ENCODE data around the gene CPN2. TPM values are rescaled to one million over a fixed set of nuclear protein-coding genes. Genes with fewer than 3 reads are reported as not detected.

Gene CPN2
- polyA plus RNA-seq, 6 donors from 2014 or later: not detected

DNA sequence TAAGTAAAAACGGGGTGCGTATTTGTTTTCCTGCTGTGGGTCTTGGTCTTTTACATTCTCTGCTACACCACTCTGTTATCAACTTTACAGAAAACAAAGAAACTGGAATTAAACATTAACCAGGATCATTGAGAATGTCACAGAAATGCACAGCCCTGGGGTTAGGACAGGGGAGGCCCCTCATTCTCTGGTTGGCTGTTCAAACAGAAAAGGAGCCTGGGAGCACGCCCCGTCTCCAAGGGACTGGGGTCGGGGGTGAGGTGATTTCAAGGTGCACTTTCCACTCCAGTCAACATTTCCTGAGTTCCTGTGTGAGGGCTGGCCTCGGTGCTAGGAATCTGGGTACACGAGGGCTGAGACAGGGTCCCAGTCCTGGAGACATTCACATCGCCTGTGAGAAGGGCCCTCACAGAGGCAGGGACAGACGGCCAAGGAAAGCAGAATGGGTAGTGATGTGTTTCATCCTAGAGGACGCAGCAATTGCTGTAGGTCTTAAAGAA lies 30.3 kb downstream of the CPN2 start:
- ATAC-seq (ENCODE audit: low read depth in 2 of 2) (no peak), DNase-seq (no peak)
- Mint-ChIP-seq H3K36me3 (peaks cover 13 to 14% of the 10 kb centered on the region in 2 donors), H3K4me1 (peaks cover 0 to 10% (median 6%) of the 10 kb centered on the region in 3 donors), H3K27ac (no peak overlapping the region), H3K4me3 (no peak overlapping the region), H3K9me3 (peaks cover 5 to 25% (median 15%) of the 10 kb centered on the region in 7 donors), H3K27me3 (peaks cover 28 to 65% (median 44%) of the 10 kb centered on the region in 3 donors)

DNA sequence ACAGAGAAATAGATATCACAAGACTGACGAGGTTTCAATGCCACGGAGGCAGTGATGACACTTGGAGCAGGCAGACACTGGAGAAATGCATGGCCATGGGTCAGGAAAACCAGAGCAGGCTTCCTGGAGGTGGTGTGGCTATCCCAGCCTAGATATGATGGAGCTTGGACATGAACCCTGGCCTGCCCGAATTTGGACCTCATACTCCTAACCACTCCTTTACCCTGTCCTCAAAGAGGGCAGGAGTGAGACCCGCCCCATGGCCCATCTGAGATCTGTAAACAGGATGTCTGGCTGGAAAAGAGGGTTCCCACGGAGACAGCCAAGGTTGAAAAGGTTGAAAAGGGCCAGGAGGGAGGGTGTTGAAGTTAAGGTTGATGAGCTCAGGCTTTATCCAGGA lies 31.0 kb downstream of the CPN2 start:
- Mint-ChIP-seq H3K4me3 (no peak overlapping the region), H3K9me3 (peaks cover 5 to 25% (median 15%) of the 10 kb centered on the region in 7 donors), H3K27ac (peak overlapping the region in 2 of 6 donors; percentile 49 to 89), H3K27me3 (peaks cover 31 to 68% (median 48%) of the 10 kb centered on the region in 3 donors), H3K4me1 (peaks cover 3 to 14% (median 11%) of the 10 kb centered on the region in 3 donors), H3K36me3 (peaks cover 13 to 14% of the 10 kb centered on the region in 2 donors)
- no peak for ATAC-seq (ENCODE audit: low read depth in 2 of 2)
- no peak for DNase-seq

DNA sequence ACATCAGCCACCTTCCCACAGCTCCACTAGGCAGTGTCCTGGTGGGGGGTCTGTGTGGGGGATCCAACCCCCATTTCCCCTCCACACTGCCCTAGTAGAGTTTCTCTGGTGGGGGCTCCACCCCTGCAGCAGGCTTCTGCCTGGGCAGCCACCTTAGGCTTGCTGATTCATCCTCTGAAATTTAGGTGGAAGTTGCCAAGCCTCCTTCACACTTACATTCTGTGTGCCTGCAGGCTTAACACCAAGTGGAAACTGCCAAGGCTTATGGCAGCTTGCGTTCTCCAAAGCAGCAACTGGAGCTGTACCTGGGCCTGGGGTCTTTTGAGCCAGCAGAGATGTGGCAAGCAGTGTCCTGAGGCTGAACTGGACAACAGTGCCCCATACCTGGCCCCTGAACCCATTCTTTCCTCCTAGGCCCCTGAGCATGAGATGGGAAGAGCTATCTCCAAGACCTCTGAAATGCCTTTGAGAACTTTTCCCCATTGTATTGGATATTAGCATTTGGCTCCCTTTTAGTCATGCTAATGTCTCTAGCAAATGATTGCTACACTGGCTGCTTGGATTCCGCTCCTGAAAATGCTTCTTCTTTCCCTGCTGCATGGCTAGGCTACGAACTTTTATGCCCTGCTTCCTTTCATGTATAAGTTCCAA lies 32.5 kb downstream of the CPN2 start:
- ATAC-seq (ENCODE audit: low read depth in 2 of 2): no peak
- peaks cover 13 to 14% of the 10 kb centered on the region in 2 donors for H3K36me3 Mint-ChIP-seq
- no peak overlapping the region for H3K27ac Mint-ChIP-seq

DNA sequence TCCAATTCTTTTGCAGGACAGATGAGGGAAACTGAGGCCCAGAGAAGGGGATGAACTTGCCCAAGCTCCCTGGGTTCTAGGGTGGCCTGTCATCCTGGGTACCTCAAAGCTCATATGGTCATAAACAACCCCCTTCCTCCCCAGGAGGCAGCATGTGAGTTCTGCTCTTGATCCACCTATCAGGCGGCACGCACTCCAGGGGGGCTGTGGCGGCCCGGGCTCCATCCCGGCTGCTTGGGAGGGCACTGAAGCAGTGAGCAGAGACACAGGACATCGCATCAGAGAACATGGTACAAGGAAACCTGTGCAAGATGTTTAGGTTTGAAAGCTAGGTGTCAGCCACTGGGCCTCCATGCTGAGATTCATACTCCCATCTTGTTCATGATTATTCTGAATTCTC lies 34.2 kb downstream of the CPN2 start:
- Mint-ChIP-seq H3K9me3 (peaks cover 5 to 25% (median 15%) of the 10 kb centered on the region in 7 donors), H3K4me3 (no peak overlapping the region), H3K36me3 (peaks cover 13 to 14% of the 10 kb centered on the region in 2 donors), H3K27ac (no peak overlapping the region), H3K27me3 (peaks cover 50 to 90% (median 66%) of the 10 kb centered on the region in 3 donors), H3K4me1 (peaks cover 11 to 31% (median 30%) of the 10 kb centered on the region in 3 donors)
- no peak for DNase-seq
- ATAC-seq (ENCODE audit: low read depth in 2 of 2): no peak

More for the DNA sequence above, 32.5 kb downstream of the CPN2 start:
- Mint-ChIP-seq H3K9me3 (peaks cover 5 to 25% (median 15%) of the 10 kb centered on the region in 7 donors), H3K4me1 (peaks cover 5 to 17% (median 16%) of the 10 kb centered on the region in 3 donors), H3K4me3 (no peak overlapping the region), H3K27me3 (peaks cover 37 to 82% (median 55%) of the 10 kb centered on the region in 3 donors)
- no peak for DNase-seq

DNA sequence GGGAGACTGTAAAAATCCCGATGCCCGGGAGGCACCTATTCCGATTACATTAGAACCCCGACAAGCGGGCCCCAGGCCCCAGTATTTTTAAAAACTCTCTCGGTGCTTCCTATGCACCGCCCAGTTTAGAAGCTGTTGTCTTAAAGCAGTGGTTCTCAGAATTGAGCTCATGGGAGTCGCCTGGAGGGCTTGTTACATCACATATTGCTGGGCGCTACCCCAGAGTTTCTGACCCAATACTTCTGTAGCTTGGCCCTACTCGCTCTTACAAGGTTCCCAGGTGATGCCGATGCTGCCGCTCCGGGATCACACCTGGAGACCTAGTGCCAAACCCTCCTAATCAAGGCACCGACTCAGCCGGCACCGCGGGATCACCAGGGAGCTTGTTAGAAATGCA lies 35.2 kb downstream of the CPN2 start:
- ATAC-seq (ENCODE audit: low read depth in 2 of 2): peak; percentile 27 to 40
- Mint-ChIP-seq H3K36me3 (peaks cover 13 to 14% of the 10 kb centered on the region in 2 donors), H3K4me3 (peak overlapping the region in 5 of 8 donors; percentile 33 to 85 (median 48)), H3K4me1 (peaks cover 11 to 35% (median 31%) of the 10 kb centered on the region in 3 donors), H3K27ac (peak overlapping the region in 5 of 6 donors; percentile 33 to 86 (median 56)), H3K9me3 (peaks cover 5 to 25% (median 15%) of the 10 kb centered on the region in 7 donors), H3K27me3 (peaks cover 57 to 90% (median 73%) of the 10 kb centered on the region in 3 donors)
- no peak for DNase-seq

DNA sequence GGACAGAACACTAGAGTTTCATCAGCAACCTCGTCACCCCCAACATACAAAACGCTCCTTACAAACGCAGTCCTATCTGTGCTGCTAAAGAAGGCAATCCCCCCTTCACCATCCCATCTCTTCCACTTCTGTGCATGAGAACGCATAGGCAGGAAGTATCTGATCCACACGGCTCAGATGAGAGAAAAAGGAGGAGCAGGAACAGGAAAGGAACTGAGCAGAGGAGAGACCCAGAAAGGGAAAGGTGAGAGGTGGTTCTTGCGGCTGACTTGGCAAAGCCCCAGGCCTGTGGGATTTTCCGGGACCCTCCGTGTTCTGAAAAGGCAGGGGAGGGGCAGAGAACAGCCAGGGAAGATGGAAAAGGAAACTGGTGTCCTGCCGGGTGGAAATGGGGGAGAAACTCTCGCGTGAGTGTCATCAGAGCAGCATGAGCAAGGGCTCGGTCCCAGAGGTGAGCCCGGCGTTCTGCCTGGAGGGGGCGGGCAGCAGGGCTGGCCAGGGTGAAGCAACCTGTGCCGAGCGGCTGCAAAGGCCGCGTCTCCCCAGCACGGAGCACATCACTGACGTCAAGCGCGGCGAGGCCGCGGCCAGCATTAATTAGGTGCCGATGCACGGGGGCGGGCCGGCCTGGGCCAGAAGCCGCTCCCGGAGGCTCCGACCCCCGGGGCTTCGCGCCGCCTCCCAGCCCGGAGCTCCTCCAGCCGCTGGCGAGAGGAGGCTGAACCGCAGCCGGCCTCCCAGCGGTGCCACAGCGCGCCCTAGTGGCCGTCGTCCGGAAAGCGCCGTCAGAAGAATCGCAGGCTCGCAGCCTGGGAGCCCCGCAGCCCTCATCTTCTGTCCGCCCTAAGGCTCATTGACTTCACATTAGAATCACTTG lies 35.8 kb downstream of the CPN2 start:
- ATAC-seq (ENCODE audit: low read depth in 2 of 2) (peak; percentile 80 to 86), DNase-seq (peak; percentile 85)
- Mint-ChIP-seq H3K4me1 (peaks cover 11 to 35% (median 33%) of the 10 kb centered on the region in 3 donors), H3K36me3 (peaks cover 13 to 14% of the 10 kb centered on the region in 2 donors), H3K4me3 (peak overlapping the region; percentile 70 to 91 (median 78)), H3K27ac (peak overlapping the region; percentile 55 to 96 (median 86)), H3K9me3 (peaks cover 5 to 25% (median 15%) of the 10 kb centered on the region in 7 donors), H3K27me3 (peaks cover 60 to 90% (median 78%) of the 10 kb centered on the region in 3 donors)

DNA sequence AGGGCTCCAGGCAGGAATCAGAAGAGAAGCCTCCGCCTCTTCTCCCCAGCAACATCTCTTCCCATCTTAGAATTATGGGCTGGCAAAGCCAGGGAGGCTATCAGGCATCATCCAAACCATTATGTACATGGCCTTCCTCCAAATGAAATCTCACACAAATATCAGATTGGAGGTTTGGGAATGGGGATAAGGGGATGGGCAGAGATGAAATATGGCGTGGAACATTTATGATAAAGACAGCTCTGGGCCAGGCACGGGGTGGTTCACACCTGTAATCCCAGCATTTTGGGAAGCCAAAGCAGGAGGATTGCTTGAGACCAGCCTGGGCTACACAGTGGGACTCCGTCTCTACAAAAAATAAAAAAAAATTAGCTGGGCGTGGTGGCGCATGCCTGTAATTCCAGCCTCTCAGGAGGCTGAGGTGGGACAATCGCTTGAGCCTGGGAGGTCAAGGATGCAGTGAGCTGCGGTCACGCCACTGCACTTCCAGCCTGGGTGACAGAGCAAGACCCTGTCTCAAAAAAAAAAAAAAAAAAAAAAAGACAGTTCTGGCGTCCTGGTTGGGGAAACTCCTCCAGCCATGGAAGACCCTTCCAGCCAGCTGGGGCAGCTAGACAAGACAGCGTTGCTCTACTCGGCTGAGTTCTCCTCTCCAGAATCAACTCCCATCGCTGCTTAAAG lies 36.6 kb downstream of the CPN2 start:
- DNase-seq (no peak), ATAC-seq (ENCODE audit: low read depth in 2 of 2) (no peak)
- Mint-ChIP-seq H3K9me3 (peaks cover 5 to 20% (median 12%) of the 10 kb centered on the region in 7 donors), H3K36me3 (peaks cover 8 to 10% of the 10 kb centered on the region in 2 donors), H3K27ac (peak overlapping the region in 4 of 6 donors; percentile 52 to 96 (median 83)), H3K27me3 (peaks cover 58 to 82% (median 73%) of the 10 kb centered on the region in 3 donors), H3K4me1 (peaks cover 11 to 37% (median 33%) of the 10 kb centered on the region in 3 donors), H3K4me3 (peak overlapping the region; percentile 31 to 91 (median 78))

DNA sequence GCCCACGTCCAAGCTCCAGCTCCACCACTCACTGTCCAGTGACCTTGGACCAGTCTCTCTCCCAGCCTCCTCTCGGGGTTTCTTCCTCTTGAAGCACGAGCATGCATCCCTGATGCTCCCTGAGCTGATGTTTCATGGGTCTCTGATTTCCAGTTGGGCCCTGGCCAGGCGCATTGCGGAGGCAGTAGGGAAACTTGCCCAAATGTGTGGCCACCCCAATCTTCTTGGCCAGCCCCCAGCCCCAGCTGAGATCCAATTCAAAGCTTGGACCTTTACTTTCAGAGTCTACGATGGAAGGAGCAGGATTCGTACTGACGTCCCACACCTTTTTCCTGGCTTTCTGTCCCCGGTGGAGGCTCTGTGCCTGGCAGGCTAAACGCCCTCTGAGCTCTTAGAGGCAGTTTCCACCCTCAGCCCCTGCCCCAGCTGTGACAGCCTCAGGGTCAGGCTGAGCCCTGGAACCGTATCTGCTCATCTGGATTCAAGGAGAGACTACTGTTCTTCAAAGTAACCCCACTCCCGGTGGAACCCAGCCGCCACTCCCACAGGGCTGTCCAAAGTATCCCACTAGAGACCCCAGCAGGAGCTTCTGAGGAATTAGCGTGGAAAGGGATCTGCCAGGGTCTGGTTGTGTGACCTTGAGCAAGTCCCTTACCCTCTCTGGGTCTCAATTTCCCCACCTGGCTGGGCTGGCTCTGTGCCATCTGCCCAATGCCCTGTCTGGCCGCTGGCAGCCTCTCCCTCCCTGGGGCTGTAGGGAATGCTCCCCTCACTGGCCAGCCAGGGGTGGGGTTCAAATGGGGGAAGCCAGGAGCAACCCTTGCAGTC lies 37.4 kb downstream of the CPN2 start:
- Mint-ChIP-seq H3K27me3 (peaks cover 57 to 76% (median 65%) of the 10 kb centered on the region in 3 donors), H3K27ac (peak overlapping the region in 2 of 6 donors; percentile 27 to 59), H3K4me1 (peaks cover 16 to 44% (median 36%) of the 10 kb centered on the region in 3 donors), H3K36me3 (peaks cover under 1 to 2% of the 10 kb centered on the region in 2 donors), H3K4me3 (peak overlapping the region in 3 of 8 donors; percentile 3 to 33 (median 31)), H3K9me3 (peaks cover 0 to 13% (median 5%) of the 10 kb centered on the region in 7 donors)
- ATAC-seq (ENCODE audit: low read depth in 2 of 2): no peak
- DNase-seq: no peak

DNA sequence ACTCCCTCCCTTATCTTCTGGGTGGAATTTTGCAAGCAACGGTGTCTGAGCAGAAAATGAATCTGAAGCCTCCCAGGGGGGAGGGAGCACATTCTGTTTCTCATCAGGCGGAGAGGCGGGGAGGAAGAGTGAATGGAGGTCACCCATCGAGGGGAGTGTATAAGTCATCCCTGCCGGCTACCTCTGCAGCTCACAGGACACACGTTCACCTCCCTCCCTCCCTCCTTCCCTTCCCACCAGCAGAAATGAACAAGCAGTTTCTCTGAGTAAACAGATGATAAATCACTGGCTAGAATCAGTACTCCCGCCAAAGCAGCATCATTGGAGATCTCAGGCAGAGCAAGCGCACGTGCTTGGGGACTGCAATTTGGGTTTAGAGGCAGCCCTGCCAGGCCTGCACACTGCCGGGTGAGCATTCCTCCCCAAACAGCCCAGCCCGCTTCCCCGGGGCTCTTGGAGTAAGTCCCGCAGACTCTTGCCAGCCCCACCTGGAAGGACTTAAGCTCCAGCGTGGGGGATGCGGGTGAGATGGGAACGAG lies 38.3 kb downstream of the CPN2 start:
- Mint-ChIP-seq H3K27me3 (peaks cover 55 to 67% (median 60%) of the 10 kb centered on the region in 3 donors), H3K9me3 (peaks cover 0 to 5% (median 0%) of the 10 kb centered on the region in 7 donors), H3K27ac (peak overlapping the region in 1 of 6 donors; percentile 33), H3K4me3 (peak overlapping the region in 2 of 8 donors; percentile 37 to 69), H3K36me3 (no peaks in the 10 kb centered on the region), H3K4me1 (peaks cover 18 to 53% (median 36%) of the 10 kb centered on the region in 3 donors)
- no peak for ATAC-seq (ENCODE audit: low read depth in 2 of 2)
- no peak for DNase-seq

DNA sequence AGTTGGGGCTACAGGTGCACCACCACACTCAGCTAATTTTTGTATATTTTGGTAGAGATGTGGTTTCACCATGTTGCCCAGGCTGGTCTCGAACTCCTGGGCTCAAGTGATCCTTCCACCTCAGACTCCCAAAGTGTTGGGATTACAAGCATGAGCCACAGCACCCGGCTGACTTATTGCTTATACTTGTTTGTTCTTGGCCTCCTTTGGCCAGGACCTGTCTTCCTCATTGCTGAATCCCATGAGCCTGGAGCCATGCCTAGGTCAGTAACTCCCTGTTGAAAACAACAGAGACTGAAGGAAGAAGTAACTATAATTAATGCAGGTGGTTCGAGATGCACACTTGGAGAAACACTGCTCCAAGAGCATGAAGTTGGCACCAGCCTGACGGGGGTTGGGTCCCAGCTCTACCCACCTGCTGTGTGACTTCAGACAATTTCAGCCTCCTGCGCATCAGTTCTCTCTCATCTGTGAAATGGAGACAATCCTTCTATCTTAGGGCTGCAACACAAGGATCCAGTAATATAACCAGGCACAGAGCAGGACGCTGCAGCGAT lies 38.9 kb downstream of the CPN2 start:
- Mint-ChIP-seq H3K27me3 (peaks cover 52 to 61% (median 55%) of the 10 kb centered on the region in 3 donors), H3K4me1 (peaks cover 22 to 59% (median 36%) of the 10 kb centered on the region in 3 donors), H3K27ac (peak overlapping the region in 2 of 6 donors; percentile 46 to 77), H3K36me3 (no peaks in the 10 kb centered on the region), H3K9me3 (peaks cover 0 to 1% (median 0%) of the 10 kb centered on the region in 7 donors), H3K4me3 (no peak overlapping the region)
- no peak for ATAC-seq (ENCODE audit: low read depth in 2 of 2)
- no peak for DNase-seq

DNA sequence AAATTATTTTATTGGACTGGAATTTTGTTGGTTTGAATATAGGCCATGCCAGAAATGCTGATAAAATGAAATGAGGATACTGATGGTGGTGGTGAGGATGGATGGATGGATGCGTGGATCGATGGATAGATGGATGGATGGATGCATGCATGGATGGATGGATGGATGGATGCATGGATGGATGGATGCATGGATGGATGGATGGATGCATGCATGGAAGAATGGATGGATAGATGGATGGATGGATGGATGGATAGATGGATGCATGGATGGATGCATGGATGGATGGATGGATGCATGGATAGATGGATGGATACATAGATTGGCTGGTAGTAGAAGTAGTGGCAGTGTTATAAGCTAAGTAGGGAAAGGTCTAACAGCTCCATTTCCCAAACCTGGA lies 40.1 kb downstream of the CPN2 start:
- peaks cover 43 to 48% (median 48%) of the 10 kb centered on the region in 3 donors for H3K27me3 Mint-ChIP-seq
- peaks cover 34 to 63% (median 34%) of the 10 kb centered on the region in 3 donors for H3K4me1 Mint-ChIP-seq
- no peak overlapping the region for H3K4me3 Mint-ChIP-seq
- H3K9me3 Mint-ChIP-seq: peaks cover 0 to 1% (median 0%) of the 10 kb centered on the region in 7 donors
- no peak for DNase-seq
- H3K27ac Mint-ChIP-seq: no peak overlapping the region
- no peaks in the 10 kb centered on the region for H3K36me3 Mint-ChIP-seq
- ATAC-seq (ENCODE audit: low read depth in 2 of 2): no peak
